ENCODE results near the gene C9. TPM values are rescaled to one million over a fixed set of nuclear protein-coding genes. Genes with fewer than 3 reads are reported as not detected.

Gene C9
- total and polyA plus RNA-seq, 4 donors: 128 to 3,238 (median 748) TPM

- TF ChIP-seq SP1 (IDR thresholded peaks at IDR 0.05) (peak; percentile 86), GABPA (IDR thresholded peaks at IDR 0.05 in 1 of 2, conservative IDR thresholded peaks at IDR 0.05 in 1 of 2) (no peak), RAD21 (IDR thresholded peaks at IDR 0.05) (peak in 1 of 2 donors; percentile 50), MAX (IDR thresholded peaks at IDR 0.05) (peak; percentile 81), FOXA1 (IDR thresholded peaks at IDR 0.05) (peak; percentile 81), ATF3 (IDR thresholded peaks at IDR 0.05) (peak; percentile 30)
Measured at GRCh38 chr5:39370555-39371366, 6.5 kb upstream of the C9 start (continued).

DNA sequence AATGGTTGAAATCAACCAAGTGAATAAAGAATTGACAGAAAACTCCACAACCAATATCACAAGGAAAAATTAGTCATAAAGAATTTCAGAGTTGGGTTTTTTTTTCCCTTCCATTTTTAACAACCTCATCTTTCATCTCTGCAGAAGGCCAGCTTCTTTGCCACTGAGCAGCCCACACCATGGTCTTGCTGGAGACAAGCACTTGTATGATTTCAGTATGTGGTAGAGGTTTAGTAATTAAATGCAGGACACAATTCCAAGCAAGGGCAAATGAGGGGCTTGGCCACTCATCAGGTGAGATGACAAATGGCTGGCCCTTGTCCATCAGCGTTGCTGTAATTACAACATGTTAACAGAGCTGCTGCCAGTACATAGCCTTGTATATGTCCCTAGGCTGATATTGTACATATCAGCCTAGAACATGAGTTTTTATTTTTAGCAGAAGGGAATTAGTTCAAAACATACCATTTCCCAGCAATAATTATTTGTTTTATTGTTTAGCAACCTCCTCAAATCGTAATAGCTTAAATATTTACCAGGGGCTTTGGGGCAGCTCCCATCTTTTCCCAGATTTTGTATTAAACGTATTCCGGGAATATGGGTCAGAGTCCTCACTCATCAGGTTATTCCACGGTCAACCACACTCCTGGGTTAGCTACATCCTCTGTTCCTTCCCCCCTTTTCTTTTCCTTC, 5.0 kb upstream of the C9 start:
- H3K4me1 ChIP-seq (ENCODE audit: control insufficient read depth in 4 of 4, insufficient read depth in 4 of 4, low read length in 3 of 4): peaks cover 0 to 58% (median 28%) of the 10 kb centered on the region in 4 donors
- 36% methylated on average over 5 of the region's 5 CpGs for WGBS
- DNase-seq (ENCODE audit: low spot score): no peak
- peak overlapping the region; percentile 82 to 93 for H3K27ac ChIP-seq (ENCODE audit: low read depth in 1 of 2, low read length in 2 of 2)
- no peaks in the 10 kb centered on the region for H3K27me3 ChIP-seq (ENCODE audit: control insufficient read depth in 4 of 4, insufficient read depth in 4 of 4, low read length in 3 of 4)
- no peaks in the 10 kb centered on the region for H3K36me3 ChIP-seq (ENCODE audit: control insufficient read depth in 4 of 4, insufficient read depth in 3 of 4, low read depth in 1 of 4, low read length in 3 of 4)
- peak overlapping the region in 1 of 2 donors; percentile 14 for H3K9ac ChIP-seq (ENCODE audit: low read depth in 1 of 2, low read length in 2 of 2)
- H3K9me3 ChIP-seq (ENCODE audit: control insufficient read depth in 4 of 4, low read length in 3 of 4): no peaks in the 10 kb centered on the region
- TF ChIP-seq EGR1 (IDR thresholded peaks at IDR 0.05; ENCODE audit: low read depth in 2 of 2): peak in 1 of 2 donors; percentile 40
- peak; percentile 44 for TF ChIP-seq FOXA1 (IDR thresholded peaks at IDR 0.05)
- peak; percentile 70 to 78 for TF ChIP-seq JUND (IDR thresholded peaks at IDR 0.05)
- peak; percentile 88 to 90 for TF ChIP-seq HNF4A (conservative IDR thresholded peaks at IDR 0.05)
- TF ChIP-seq TAF1 (conservative IDR thresholded peaks at IDR 0.05): peak; percentile 94
- TF ChIP-seq, protein P1, sequence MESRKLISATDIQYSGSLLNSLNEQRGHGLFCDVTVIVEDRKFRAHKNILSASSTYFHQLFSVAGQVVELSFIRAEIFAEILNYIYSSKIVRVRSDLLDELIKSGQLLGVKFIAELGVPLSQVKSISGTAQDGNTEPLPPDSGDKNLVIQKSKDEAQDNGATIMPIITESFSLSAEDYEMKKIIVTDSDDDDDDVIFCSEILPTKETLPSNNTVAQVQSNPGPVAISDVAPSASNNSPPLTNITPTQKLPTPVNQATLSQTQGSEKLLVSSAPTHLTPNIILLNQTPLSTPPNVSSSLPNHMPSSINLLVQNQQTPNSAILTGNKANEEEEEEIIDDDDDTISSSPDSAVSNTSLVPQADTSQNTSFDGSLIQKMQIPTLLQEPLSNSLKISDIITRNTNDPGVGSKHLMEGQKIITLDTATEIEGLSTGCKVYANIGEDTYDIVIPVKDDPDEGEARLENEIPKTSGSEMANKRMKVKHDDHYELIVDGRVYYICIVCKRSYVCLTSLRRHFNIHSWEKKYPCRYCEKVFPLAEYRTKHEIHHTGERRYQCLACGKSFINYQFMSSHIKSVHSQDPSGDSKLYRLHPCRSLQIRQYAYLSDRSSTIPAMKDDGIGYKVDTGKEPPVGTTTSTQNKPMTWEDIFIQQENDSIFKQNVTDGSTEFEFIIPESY (IDR thresholded peaks at IDR 0.05): peak; percentile 91
- TF ChIP-seq YY1 (IDR thresholded peaks at IDR 0.05): peak; percentile 88
- peak; percentile 95 for TF ChIP-seq SP1 (IDR thresholded peaks at IDR 0.05)
- TF ChIP-seq HNF4G (IDR thresholded peaks at IDR 0.05): peak; percentile 78
- no peak for TF ChIP-seq NR2F2 (IDR thresholded peaks at IDR 0.05)
- TF ChIP-seq ATF3 (IDR thresholded peaks at IDR 0.05): peak; percentile 48
- peak; percentile 96 for TF ChIP-seq RXRA (IDR thresholded peaks at IDR 0.05)
- TF ChIP-seq GABPA (IDR thresholded peaks at IDR 0.05 in 1 of 2, conservative IDR thresholded peaks at IDR 0.05 in 1 of 2): no peak
- TF ChIP-seq REST (IDR thresholded peaks at IDR 0.05): peak; percentile 61
- peak; percentile 79 for TF ChIP-seq FOXA2 (IDR thresholded peaks at IDR 0.05)
- TF ChIP-seq MAX (IDR thresholded peaks at IDR 0.05): peak; percentile 91
- peak in 1 of 2 donors; percentile 21 for TF ChIP-seq RAD21 (IDR thresholded peaks at IDR 0.05)
- TF ChIP-seq CTCF (IDR thresholded peaks at IDR 0.05; ENCODE audit: low read depth, low read length, missing input control): no peak
- H3K4me3 ChIP-seq (ENCODE audit: low read depth in 1 of 3, low read length in 3 of 3): peak overlapping the region in 2 of 3 donors; percentile 13 to 39

Data from liver (tissue), 9 donors.